Gastrocnemius medialis (tissue), 4 donors: ENCODE measurements around the gene UNC80. TPM values are rescaled to one million over a fixed set of nuclear protein-coding genes. Genes with fewer than 3 reads are reported as not detected.

Experiments used
- ATAC-seq, 2 donors: fragments of 150-250 bp; one replicate each; pipeline ENCODE4 v1.9.1; 2016
- DNase-seq, 2 donors: peaks; one replicate each; pipeline ENCODE4 v3.0.0-alpha.2; 2019
- H3K27ac ChIP-seq, 4 donors: fragments of 200-600 bp; sonication (generic); 1 replicate in 1 of 4; 2 replicates in 3 of 4; pipeline ENCODE4 v1.5.1; 2016 to 2018; ENCODE audit warnings: mild to moderate bottlenecking in 2 of 4, moderate library complexity in 1 of 4
- H3K27me3 ChIP-seq, 3 donors: fragments of 200-600 bp; sonication (generic) in 2 of 3; 1 replicate in 1 of 3; 2 replicates in 2 of 3; pipeline versions ENCODE4 v1.5.1 to v1.6.0; 2016 to 2019; ENCODE audit warnings: mild to moderate bottlenecking in 1 of 3, moderate library complexity in 1 of 3
- H3K36me3 ChIP-seq, 2 donors: fragments of 200-600 bp; sonication (generic) in 1 of 2; one replicate each; pipeline ENCODE4 v1.5.1; 2017 to 2018
- H3K4me1 ChIP-seq, 2 donors: fragments of 200-600 bp; sonication (generic) in 1 of 2; one replicate each; pipeline ENCODE4 v1.5.1; 2016 to 2017; ENCODE audit warnings: mild to moderate bottlenecking in 2 of 2
- H3K4me3 ChIP-seq, 4 donors: fragments of 200-600 bp; sonication (generic) in 3 of 4; 1 replicate in 1 of 4; 2 replicates in 3 of 4; pipeline ENCODE4 v1.5.1; 2016 to 2019; ENCODE audit warnings: mild to moderate bottlenecking in 2 of 4
- H3K9me3 ChIP-seq, 3 donors: fragments of 200-600 bp; sonication (generic) in 2 of 3; 1 replicate in 1 of 3; 2 replicates in 2 of 3; pipeline ENCODE4 v1.5.1; 2016 to 2019
- CTCF ChIP-seq, 5 experiments: fragments of 450-650 bp in 3 of 5; fragments of 200-600 bp in 2 of 5; sonication (generic) in 2 of 5; IDR thresholded peaks in 4 of 5; conservative IDR thresholded peaks in 1 of 5; 1 replicate in 4 of 5; 2 replicates in 1 of 5; pipeline ENCODE4 v1.5.1; 2016 to 2019; ENCODE audit warnings: antibody characterized with exemption in 5 of 5, mild to moderate bottlenecking in 3 of 5, moderate library complexity in 3 of 5
- POLR2A ChIP-seq, 2 donors: fragments of 450-650 bp; IDR thresholded peaks; one replicate each; pipeline ENCODE4 v1.6.1; 2017; ENCODE audit warnings: antibody characterized with exemption in 2 of 2, mild to moderate bottlenecking in 2 of 2, moderate library complexity in 2 of 2
- in situ Hi-C, 4 donors: fragments of 200-750 bp; cut with MboI; loops; one replicate each; pipeline versions ENCODE4 v1.15.0 to v1.8.0; 2017; ENCODE audit warnings: low sequenced_read_pairs in 4 of 4
- intact Hi-C: fragments of 100-400 bp; cut with DNase I; formaldehyde crosslinking; loops from one replicate; pipeline ENCODE4 v1.15.1; 2023; ENCODE audit warnings: low total_unique reads
- total RNA-seq, 4 donors: library from RNA; depleted of rRNA; stranded (reverse); fragments of >200 nt; gene quantifications; one replicate each; pipeline versions ENCODE4 v1.1.0 to v1.2.3, GENCODE V29; 2016

UNC80 gene
- total RNA-seq, 4 donors from 2014 or later = not detected

- no peaks in the 10 kb centered on the region for H3K9me3 ChIP-seq
- in situ Hi-C loops = no loop called here
- DNase-seq = no peak
- H3K27me3 ChIP-seq = no peaks in the 10 kb centered on the region
- H3K27ac ChIP-seq = no peak overlapping the region
- intact Hi-C loops = loop anchor here (10.0 kb wide), 1 partner anchor 287 kb away; no protein-coding TSS in a partner anchor
- peaks cover 34 to 47% of the 10 kb centered on the region in 2 donors for H3K4me1 ChIP-seq
- no peak for ATAC-seq
- H3K36me3 ChIP-seq = peaks cover 0 to 16% of the 10 kb centered on the region in 2 donors
- no peak for TF ChIP-seq CTCF (IDR thresholded peaks at IDR 0.05 in 4 of 5, conservative IDR thresholded peaks at IDR 0.05 in 1 of 5)
- TF ChIP-seq POLR2A (IDR thresholded peaks at IDR 0.05) = no peak
- H3K4me3 ChIP-seq = no peak overlapping the region
Measured at GRCh38 chr2:210007895-210008294, 236.3 kb downstream of the UNC80 start.

- in situ Hi-C loops = no loop called here
- no peak for ATAC-seq
- Histone ChIP-seq H3K36me3 (peaks cover 0 to 22% of the 10 kb centered on the region in 2 donors), H3K9me3 (no peaks in the 10 kb centered on the region), H3K4me1 (peaks cover 22 to 36% of the 10 kb centered on the region in 2 donors), H3K27me3 (no peaks in the 10 kb centered on the region), H3K4me3 (no peak overlapping the region), H3K27ac (no peak overlapping the region)
- no peak for DNase-seq
- intact Hi-C loops = loop anchor here (10.0 kb wide), 1 partner anchor 286 kb away; no protein-coding TSS in a partner anchor
- TF ChIP-seq POLR2A (IDR thresholded peaks at IDR 0.05) (no peak), CTCF (IDR thresholded peaks at IDR 0.05 in 4 of 5, conservative IDR thresholded peaks at IDR 0.05 in 1 of 5) (no peak)
Measured at GRCh38 chr2:210009126-210009525, 237.5 kb downstream of the UNC80 start.

- H3K36me3 ChIP-seq = peaks cover 0 to 28% of the 10 kb centered on the region in 2 donors
- H3K27ac ChIP-seq = no peak overlapping the region
- peaks cover 14 to 29% of the 10 kb centered on the region in 2 donors for H3K4me1 ChIP-seq
- no peak for ATAC-seq
- TF ChIP-seq POLR2A (IDR thresholded peaks at IDR 0.05) = no peak
- TF ChIP-seq CTCF (IDR thresholded peaks at IDR 0.05 in 4 of 5, conservative IDR thresholded peaks at IDR 0.05 in 1 of 5) = no peak
- no peaks in the 10 kb centered on the region for H3K9me3 ChIP-seq
- no peak for DNase-seq
- H3K4me3 ChIP-seq = no peak overlapping the region
- in situ Hi-C loops (no loop called here), intact Hi-C loops (loop anchor here (10.0 kb wide), 1 partner anchor 285 kb away; no protein-coding TSS in a partner anchor)
- H3K27me3 ChIP-seq = no peaks in the 10 kb centered on the region
Measured at GRCh38 chr2:210009896-210010295, 238.3 kb downstream of the UNC80 start.

GRCh38 chr2:210020138-210020537, 248.5 kb downstream of the UNC80 start:
- DNase-seq = no peak
- no peaks in the 10 kb centered on the region for H3K27me3 ChIP-seq
- H3K27ac ChIP-seq = no peak overlapping the region
- intact Hi-C loops (no loop called here), in situ Hi-C loops (no loop called here)
- TF ChIP-seq POLR2A (IDR thresholded peaks at IDR 0.05) = no peak
- TF ChIP-seq CTCF (IDR thresholded peaks at IDR 0.05 in 4 of 5, conservative IDR thresholded peaks at IDR 0.05 in 1 of 5) = no peak
- no peak for ATAC-seq
- no peak overlapping the region for H3K4me3 ChIP-seq
- no peaks in the 10 kb centered on the region for H3K4me1 ChIP-seq
- no peaks in the 10 kb centered on the region for H3K9me3 ChIP-seq
- H3K36me3 ChIP-seq = peaks cover 5 to 97% of the 10 kb centered on the region in 2 donors

GRCh38 chr2:210022824-210023223, 251.2 kb downstream of the UNC80 start:
- Histone ChIP-seq H3K27ac (no peak overlapping the region), H3K9me3 (no peaks in the 10 kb centered on the region), H3K27me3 (no peaks in the 10 kb centered on the region), H3K36me3 (peaks cover 0 to 81% of the 10 kb centered on the region in 2 donors), H3K4me3 (no peak overlapping the region), H3K4me1 (peaks cover 1 to 7% of the 10 kb centered on the region in 2 donors)
- in situ Hi-C loops (no loop called here), intact Hi-C loops (no loop called here)
- TF ChIP-seq CTCF (IDR thresholded peaks at IDR 0.05 in 4 of 5, conservative IDR thresholded peaks at IDR 0.05 in 1 of 5) = no peak
- no peak for TF ChIP-seq POLR2A (IDR thresholded peaks at IDR 0.05)
- no peak for ATAC-seq
- no peak for DNase-seq
